GM19193 (cell line): Measurements from ENCODE around the gene LRRC4.

Experiments
- POLR2A ChIP-seq: IDR thresholded peaks from 4 replicates; pipeline ENCODE4 v1.6.1; 2011; ENCODE audit not compliant: insufficient read depth, insufficient read length; ENCODE audit errors: extremely low read depth

The LRRC4 gene

DNA sequence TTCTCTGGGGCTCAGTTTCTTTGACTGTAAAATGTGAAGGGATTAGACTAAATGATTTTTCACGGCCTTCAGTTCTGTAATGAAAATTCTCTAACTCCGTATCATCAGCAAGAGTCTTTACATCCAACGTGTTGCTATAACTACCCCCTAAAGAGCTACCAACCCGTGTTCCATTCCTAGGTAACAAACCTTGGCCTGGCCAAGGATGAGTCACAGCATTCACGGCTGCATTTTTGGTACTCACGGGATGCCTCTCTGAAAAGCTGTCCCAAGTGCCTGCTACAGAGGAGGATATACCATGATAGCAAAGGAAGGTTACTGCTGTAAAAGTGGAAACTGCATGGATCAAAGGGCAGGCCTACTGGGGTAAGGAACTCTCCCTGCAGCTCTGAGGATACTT lies 5.9 kb downstream of the LRRC4 start:
- TF ChIP-seq POLR2A, result no peak

DNA sequence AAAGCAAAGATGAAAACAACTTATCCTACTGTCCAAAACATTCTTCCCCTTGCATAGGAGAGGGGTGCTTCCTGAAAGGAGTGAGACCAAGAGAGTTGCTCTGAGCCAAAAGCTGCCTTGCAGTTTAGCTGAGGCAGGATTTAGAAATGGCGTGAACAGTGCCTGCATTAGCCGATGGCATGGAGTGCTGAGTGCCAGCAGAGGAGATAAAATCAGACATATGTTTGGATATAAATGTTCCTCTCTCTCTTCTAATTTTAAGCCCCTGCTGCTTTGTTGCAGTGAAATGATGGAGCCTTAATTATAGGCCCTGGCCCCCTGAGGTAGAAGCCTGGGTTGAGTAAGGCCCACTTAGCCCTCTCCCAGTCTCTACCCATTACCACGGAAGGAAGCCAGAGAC lies 7.1 kb downstream of the LRRC4 start:
- TF ChIP-seq POLR2A, result no peak

GRCh38 chr7:128022631-128023532 lies 8.4 kb downstream of the LRRC4 start:
- no peak for TF ChIP-seq POLR2A

- no peak for TF ChIP-seq POLR2A
Observed at GRCh38 chr7:128021366-128021765, 9.9 kb downstream of the LRRC4 start.

GRCh38 chr7:128020159-128020558 lies 11.1 kb downstream of the LRRC4 start:
- TF ChIP-seq POLR2A, result no peak

- TF ChIP-seq POLR2A, result no peak
Observed at GRCh38 chr7:128019288-128019687, 11.9 kb downstream of the LRRC4 start.

DNA sequence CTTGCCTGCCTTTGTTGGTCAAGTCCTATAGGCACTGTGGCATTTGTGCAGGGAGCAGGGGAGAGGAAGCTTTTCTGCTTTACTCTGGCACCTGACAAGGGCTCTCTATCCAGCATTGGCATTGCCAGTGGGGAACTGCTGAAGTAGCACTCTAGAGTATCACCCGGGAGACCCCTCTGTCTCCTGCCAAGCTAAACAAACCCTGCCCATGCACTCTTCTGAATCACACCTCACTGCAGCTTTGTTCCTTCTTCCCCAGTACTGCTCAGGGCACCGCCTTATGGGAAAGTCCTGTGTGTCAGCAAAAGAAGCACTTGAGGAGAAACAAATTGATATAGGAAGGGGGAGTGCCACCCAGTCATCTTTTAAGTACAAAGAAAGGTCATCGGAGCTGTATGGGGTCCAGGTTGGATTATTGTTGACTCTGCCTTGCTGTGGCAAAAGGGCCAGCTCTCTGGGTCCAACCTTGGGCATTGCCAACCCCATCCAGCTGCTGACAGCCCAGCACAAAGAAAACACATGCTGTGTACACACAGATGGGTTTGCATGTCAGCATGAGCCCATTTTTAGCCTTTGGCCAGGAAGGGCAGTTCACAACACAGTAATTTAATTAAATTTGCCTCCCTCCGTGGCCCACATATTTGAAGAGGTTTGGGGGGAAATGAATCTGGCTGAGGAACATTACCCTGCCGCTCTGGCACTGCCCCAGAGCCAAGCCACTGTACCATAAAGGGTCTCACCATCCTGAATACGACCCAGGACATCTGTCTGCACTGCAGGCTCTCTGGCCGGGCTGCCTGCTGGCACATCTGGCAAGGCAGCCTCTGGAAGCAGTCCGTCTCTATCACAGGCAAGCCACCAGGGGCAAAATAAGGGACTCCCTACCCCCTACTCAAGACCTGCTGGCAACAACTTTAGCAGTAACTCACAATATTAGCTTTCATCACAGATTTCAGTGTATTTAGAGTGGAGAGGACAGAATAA lies 13.1 kb downstream of the LRRC4 start:
- TF ChIP-seq POLR2A, result no peak

DNA sequence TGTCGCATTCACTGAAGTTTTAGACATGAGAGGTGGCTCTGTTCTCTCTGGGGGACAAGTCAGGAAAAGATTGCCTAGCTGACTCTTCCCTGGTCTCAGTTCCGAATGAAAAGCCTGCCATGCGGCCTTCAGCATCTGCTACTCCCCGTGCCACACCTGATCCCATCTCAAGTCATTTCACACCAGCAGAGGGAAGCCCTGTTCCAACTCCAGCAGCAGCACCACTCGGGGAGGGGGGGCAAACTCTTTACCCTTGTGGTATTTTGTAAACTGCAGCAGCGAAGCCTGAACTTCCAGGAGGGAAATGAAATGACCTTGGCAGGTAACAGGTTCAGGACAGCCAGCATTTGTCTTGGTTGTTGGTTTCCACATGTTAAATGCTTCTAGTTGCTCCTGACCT lies 13.8 kb downstream of the LRRC4 start:
- TF ChIP-seq POLR2A, result no peak

- TF ChIP-seq POLR2A, result no peak
Observed at GRCh38 chr7:128014811-128015210, 16.4 kb downstream of the LRRC4 start.

DNA sequence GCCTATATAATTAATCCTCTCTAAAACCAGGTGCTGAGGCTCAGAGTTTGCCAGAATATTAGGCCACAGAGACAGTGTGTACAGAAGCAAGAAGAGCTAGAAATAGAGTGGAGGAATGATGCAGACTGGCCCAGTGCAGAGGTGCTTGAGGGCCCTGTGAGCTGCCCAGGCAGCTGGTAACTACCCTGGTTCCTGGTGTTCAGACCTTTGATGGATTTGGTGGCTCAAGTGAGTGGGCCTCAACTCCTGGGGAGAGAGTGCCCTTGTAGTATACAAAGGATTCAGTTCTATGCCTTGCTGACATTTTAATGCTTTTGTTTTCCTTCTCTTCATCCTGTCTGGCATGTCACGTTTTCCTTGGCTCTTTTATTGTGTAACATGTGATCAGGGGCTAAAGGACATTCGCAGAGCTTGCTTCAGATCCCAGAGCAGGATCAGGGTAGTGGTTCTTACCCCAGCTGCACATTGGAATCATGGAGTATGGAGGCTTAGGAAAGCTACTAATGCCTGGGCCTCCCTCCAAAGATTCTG lies 20.0 kb downstream of the LRRC4 start:
- TF ChIP-seq POLR2A, result no peak

DNA sequence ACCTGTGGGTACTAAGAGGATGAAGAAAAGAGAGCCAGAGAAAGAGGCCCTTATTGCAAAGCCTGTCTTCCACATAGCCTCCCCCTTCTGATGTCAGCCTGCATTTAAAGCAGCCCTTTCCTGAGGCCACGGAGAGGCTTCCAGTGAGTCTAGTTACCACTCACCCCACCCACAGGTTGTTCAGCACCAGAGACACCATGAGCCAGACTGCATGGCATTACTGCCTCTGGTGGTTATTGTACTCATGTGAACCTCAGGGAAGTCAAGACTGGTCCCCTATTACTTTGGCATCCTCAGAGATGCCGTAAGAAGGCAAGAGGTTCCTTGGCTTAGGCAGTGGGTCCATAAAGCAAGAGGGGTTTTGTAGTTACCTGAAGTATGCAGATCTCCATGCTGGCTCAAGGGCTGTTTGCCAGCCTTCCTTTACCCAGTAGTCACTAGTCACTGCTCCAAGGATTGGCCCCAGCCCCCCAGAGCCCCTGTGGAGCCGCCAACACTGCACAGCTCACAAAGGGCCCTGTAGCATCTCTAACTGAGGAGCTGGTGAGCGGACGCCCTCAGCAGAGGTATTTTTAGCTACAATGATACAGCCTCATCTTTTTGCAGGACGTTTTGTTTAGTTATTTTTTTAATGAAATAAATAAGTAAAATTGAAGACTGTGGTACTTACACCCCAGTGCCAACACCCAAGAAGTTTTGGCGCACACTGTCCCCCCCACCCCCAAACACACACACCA lies 20.7 kb downstream of the LRRC4 start:
- TF ChIP-seq POLR2A, result no peak

DNA sequence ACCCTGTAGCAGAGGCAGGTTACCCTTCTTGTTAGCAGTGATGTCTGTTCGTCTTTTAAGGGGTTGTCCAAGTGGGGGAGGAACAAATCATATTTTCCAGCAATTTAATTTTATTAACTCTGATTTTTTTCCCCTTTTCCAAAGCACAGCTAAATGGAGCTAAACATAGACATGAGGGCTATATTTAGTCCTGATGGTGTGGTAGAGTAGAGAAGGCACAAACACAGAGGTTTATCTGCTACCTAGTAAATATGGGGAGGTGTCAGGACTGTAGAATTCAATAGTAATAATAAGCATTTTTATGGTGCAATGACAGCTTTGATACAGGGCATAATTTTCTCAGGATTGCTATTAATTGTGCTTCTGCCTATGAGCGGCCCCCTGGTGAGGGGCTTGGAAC lies 22.5 kb downstream of the LRRC4 start:
- TF ChIP-seq POLR2A, result no peak

DNA sequence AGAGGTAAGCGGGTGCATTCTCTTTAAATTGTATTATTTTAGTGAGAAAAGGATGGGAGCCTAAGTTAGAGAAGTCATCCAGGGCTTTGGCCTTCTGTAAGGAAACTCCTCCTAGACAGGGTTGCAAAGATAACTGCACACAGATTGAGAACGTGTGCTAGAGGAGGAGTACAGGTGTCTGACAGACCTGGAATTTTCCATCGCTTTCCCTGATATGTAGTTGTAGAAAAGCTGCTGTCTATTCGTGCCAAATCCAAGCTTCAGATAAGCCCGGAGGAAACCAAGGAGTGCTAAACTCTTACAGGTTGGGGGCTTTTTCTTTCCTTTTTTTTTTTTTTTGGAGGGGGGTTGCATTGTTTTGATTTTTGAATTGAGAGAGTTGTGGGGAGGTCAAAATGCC lies 23.1 kb downstream of the LRRC4 start:
- TF ChIP-seq POLR2A, result no peak

DNA sequence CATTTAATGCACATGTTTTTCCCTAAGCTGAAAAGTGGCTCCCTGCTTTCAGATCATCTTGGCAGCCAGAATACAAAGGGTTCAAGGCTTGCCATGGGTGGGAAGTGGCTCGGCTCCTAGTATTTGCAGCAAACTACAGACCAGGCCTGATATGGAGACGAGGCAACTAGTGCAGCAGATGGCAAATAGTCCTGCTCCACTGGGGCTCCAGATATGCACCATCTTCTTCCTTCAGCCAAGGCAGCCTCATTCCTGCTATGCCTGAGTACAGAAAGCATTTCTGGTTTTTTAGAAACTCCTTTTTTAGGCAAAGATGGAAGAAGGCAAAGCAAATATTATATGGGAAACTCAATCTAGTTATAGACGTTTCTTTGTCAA lies 23.9 kb downstream of the LRRC4 start:
- TF ChIP-seq POLR2A, result no peak

DNA sequence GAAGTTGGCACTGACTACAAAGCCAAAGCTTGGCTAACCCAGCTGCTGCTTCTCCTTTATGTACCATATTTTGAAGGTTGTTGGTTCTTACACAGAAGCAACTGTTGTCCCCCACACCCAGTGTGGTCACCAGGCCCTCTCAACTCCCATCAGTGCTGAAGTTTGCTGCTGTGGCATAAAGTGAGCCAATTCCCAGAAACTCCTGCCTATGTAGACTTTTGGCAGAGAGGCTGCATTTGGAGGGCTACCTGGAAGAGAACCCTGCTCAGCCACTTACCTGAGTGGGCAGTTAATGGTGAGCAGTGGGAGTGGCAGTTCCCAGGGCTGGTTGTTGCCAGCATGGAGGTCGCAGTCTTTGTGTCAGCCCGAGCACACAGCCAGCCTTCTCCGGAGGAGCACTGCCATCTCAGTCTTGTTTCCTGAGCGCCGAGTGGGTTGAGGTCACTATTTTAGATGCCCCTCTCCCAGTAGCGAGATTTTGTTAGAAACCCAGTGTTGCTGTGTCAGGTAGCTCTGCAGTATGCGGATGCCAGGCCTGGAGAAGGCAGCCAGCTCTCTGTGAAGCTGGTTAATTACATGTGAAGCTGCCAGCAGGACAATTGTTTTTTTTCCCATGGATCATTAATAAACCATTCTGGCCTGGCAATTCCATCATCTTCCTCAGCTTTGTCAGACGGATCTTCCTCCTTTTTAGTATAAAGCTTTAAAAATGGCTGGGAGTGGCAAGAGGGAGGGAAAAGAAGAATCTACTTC lies 24.5 kb downstream of the LRRC4 start:
- TF ChIP-seq POLR2A, result no peak

- TF ChIP-seq POLR2A, result no peak
Observed at GRCh38 chr7:128005759-128006159, 25.5 kb downstream of the LRRC4 start.
